Measurements from ENCODE around the gene CELF1.
"Not testable (repeated sequence)": the region's sequence is repeated elsewhere in the genome, so short reads cannot be mapped to it uniquely, and the experiment has no call there.

DNA sequence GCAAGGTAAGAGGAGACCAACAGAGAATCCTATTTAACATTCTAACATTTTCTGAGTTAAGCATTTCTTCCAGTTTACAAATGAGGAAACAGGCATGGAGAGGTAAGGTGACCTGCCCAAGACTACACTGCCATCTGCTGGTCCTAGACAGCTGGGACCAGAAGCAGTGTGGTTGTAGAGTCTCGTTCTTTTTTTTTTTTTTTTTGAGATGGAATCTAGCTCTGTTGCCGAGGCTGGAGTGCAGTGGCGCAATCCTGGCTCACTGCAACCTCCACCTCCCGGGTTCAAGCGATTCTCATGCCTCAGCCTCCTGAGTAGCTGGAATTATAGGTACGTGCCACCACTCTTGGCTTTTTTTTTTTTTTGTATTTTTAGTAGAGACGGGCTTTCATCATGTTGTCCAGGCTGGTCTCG, 98.7 kb downstream of the CELF1 start:
- TF ChIP-seq, protein P1, sequence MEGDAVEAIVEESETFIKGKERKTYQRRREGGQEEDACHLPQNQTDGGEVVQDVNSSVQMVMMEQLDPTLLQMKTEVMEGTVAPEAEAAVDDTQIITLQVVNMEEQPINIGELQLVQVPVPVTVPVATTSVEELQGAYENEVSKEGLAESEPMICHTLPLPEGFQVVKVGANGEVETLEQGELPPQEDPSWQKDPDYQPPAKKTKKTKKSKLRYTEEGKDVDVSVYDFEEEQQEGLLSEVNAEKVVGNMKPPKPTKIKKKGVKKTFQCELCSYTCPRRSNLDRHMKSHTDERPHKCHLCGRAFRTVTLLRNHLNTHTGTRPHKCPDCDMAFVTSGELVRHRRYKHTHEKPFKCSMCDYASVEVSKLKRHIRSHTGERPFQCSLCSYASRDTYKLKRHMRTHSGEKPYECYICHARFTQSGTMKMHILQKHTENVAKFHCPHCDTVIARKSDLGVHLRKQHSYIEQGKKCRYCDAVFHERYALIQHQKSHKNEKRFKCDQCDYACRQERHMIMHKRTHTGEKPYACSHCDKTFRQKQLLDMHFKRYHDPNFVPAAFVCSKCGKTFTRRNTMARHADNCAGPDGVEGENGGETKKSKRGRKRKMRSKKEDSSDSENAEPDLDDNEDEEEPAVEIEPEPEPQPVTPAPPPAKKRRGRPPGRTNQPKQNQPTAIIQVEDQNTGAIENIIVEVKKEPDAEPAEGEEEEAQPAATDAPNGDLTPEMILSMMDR (conservative IDR thresholded peaks at IDR 0.05; ENCODE audit: low read depth in 2 of 2): peak; percentile 87 to 88
- TF ChIP-seq EZH2 (IDR thresholded peaks at IDR 0.05; ENCODE audit: low read depth, unreplicated experiment); JUNB (IDR thresholded peaks at IDR 0.05; ENCODE audit: unreplicated experiment); POLR2AphosphoS5 (IDR thresholded peaks at IDR 0.05; ENCODE audit: low read depth); NANOG (IDR thresholded peaks at IDR 0.05; ENCODE audit: borderline replicate concordance): not testable (repeated sequence)
- TF ChIP-seq, protein P2, sequence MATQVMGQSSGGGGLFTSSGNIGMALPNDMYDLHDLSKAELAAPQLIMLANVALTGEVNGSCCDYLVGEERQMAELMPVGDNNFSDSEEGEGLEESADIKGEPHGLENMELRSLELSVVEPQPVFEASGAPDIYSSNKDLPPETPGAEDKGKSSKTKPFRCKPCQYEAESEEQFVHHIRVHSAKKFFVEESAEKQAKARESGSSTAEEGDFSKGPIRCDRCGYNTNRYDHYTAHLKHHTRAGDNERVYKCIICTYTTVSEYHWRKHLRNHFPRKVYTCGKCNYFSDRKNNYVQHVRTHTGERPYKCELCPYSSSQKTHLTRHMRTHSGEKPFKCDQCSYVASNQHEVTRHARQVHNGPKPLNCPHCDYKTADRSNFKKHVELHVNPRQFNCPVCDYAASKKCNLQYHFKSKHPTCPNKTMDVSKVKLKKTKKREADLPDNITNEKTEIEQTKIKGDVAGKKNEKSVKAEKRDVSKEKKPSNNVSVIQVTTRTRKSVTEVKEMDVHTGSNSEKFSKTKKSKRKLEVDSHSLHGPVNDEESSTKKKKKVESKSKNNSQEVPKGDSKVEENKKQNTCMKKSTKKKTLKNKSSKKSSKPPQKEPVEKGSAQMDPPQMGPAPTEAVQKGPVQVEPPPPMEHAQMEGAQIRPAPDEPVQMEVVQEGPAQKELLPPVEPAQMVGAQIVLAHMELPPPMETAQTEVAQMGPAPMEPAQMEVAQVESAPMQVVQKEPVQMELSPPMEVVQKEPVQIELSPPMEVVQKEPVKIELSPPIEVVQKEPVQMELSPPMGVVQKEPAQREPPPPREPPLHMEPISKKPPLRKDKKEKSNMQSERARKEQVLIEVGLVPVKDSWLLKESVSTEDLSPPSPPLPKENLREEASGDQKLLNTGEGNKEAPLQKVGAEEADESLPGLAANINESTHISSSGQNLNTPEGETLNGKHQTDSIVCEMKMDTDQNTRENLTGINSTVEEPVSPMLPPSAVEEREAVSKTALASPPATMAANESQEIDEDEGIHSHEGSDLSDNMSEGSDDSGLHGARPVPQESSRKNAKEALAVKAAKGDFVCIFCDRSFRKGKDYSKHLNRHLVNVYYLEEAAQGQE (IDR thresholded peaks at IDR 0.05; ENCODE audit: unreplicated experiment): not testable (repeated sequence)

Measured in GM23338 (cell line).